Renal cortex interstitium (tissue), 11 donors: ENCODE measurements around the gene CIAO3. TPM values are rescaled to one million over a fixed set of nuclear protein-coding genes. Genes with fewer than 3 reads are reported as not detected.
"Not testable (repeated sequence)": the region's sequence is repeated elsewhere in the genome, so short reads cannot be mapped to it uniquely, and the experiment has no call there.

ENCODE experiments used
- DNase-seq, 11 donors: peaks; one replicate each; pipeline ENCODE4 v3.0.0-alpha.2; 2013; ENCODE audit warnings: low read depth in 9 of 11, low spot score in 4 of 11; ENCODE audit errors: extremely low read depth in 1 of 11
- polyA plus RNA-seq, 3 donors: library from polyadenylated mRNA; unstranded; fragments of 120-200 nt; gene quantifications; one replicate each; pipeline ENCODE4 v1.2.1, GENCODE V29; 2013; ENCODE audit not compliant: insufficient read length in 3 of 3

The CIAO3 gene
- polyA plus RNA-seq, 3 donors, result 22.7 to 42.3 (median 26.5) TPM

GRCh38 chr16:764184-764750 lies 23.5 kb upstream of the CIAO3 start:
- DNase-seq, result no peak

GRCh38 chr16:763369-764183 lies 22.8 kb upstream of the CIAO3 start:
- DNase-seq, result no peak

- no peak for DNase-seq
Observed at GRCh38 chr16:762595-763268, 21.9 kb upstream of the CIAO3 start.

GRCh38 chr16:761625-762513 lies 21.1 kb upstream of the CIAO3 start:
- no peak for DNase-seq

GRCh38 chr16:760545-761343 lies 19.9 kb upstream of the CIAO3 start, which contains the start of gene MSLN:
Gene MSLN, plus strand, starts transcription at chr16:760734. Its CDS starts 1,947 bp downstream, at chr16:762681.
- DNase-seq, result no peak

- no peak for DNase-seq
Observed at GRCh38 chr16:760065-760464, 19.3 kb upstream of the CIAO3 start.

GRCh38 chr16:759110-759910 lies 18.5 kb upstream of the CIAO3 start:
- no peak for DNase-seq

GRCh38 chr16:756428-756827 lies 15.6 kb upstream of the CIAO3 start:
- no peak for DNase-seq

- no peak for DNase-seq
Observed at GRCh38 chr16:754656-755055, 13.9 kb upstream of the CIAO3 start.

GRCh38 chr16:754121-754607 lies 13.4 kb upstream of the CIAO3 start:
- not testable (repeated sequence) for DNase-seq

GRCh38 chr16:752007-752312 lies 11.2 kb upstream of the CIAO3 start:
- no peak for DNase-seq

- no peak for DNase-seq
Observed at GRCh38 chr16:751152-752006, 10.6 kb upstream of the CIAO3 start.

GRCh38 chr16:750485-750884 lies 9.7 kb upstream of the CIAO3 start:
- DNase-seq, result no peak

GRCh38 chr16:749010-749409 lies 8.2 kb upstream of the CIAO3 start:
- no peak for DNase-seq

GRCh38 chr16:747978-748746 lies 7.4 kb upstream of the CIAO3 start:
- no peak for DNase-seq

GRCh38 chr16:746637-747036 lies 5.8 kb upstream of the CIAO3 start:
- DNase-seq, result no peak
